ENCODE results near the gene CDC16.
"Not testable (repeated sequence)": the region's sequence is repeated elsewhere in the genome, so short reads cannot be mapped to it uniquely, and the experiment has no call there.

The CDC16 gene

GRCh38 chr13:114264313-114264712 is 29.6 kb downstream of the CDC16 start:
- DNase-seq, result not testable (repeated sequence)

DNA sequence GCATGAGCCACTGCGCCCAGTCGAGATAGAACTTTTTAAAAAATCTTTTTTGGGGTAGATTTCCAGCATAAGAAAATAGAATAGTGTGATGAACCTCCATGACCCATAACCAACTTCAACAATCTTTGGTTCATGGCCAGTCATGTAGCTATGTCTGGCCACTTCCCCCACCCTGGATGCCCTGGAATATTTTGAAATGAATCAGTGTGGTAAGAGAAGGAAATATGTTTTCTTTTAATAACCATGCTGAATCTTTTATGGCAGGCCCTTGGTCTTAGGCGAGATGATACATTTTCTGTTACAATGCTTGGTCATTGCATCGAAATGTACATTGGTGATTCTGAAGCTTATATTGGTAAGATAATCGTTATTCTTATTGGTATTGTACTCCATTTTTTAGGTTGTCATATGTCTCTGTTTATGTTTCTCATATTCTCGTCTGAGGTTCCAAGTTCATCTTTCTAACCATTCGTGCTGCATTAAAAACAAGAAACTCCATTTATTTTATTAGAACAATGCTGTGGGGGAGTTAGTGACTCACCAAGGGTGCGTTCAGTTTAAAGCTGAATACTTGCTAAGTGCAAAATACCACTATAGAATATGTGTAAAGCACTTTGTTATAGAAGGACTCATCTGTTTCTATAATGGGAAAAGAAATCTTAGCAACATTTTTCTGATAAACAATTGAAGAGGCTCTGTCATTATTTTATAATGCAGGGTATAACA is 30.4 kb downstream of the CDC16 start:
- DNase-seq, result no peak

DNA sequence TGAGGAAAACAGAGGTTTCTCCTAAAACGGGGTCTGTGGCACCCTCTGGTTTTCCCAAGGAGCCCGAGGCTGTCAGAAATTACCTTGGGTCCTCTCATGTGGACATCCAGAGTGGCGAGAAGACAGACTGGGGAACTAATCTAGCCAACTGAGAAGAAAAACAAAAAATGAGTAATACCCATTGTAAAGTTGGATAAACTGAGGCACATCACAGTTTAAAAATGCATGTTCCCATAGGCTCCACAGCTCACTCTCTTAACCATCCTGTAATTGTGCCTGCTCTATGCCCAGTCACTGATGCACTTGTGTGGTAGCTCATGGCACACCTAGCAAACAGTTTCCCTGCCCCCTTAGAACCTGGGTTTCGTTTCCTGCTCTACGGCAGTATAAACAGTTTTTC is 31.5 kb downstream of the CDC16 start:
- DNase-seq, result no peak

- DNase-seq, result no peak
Measured at GRCh38 chr13:114268344-114269280, 33.9 kb downstream of the CDC16 start.

GRCh38 chr13:114269281-114269770 is 34.6 kb downstream of the CDC16 start:
- no peak for DNase-seq

DNA sequence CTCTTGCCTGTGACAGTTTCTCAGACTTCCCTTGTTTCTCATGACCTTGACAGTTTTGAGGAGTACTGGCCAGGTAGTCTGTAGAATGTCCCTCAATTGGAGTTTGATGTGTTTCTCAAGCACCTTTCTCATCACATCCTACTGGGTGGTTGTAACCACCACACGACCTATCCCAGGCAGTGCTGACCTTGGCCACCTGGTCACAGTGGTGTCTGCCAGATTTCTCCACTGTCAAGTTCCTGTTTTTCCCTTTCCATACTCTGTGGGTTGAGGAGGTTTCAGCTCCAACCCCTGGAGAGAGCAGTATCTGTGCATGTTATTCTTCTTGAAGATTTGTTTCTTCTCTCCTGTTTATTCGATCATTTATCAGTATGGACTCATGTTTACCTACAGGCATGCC is 38.3 kb downstream of the CDC16 start:
- DNase-seq, result no peak

DNA sequence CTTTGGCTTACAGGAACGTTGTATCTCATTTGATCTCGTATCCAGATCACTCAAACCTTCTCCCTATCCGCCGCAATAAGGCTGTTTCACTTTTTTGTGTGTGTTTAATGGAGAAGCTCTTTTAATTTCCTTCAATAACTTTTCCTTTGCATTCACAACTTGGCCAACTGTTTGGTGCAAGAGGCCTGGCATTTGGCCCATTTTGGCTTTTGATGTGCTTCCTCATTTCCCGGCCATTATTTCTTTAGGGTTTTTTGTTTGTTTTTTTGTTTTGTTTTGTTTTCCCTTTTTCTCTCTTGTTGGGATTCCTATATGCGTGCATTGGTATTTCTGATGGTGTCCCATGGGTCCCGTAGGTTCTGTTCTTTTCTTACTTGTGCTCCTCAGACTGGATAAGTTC is 40.6 kb downstream of the CDC16 start:
- no peak for DNase-seq

- no peak for DNase-seq
Measured at GRCh38 chr13:114279146-114279545, 44.4 kb downstream of the CDC16 start.

- DNase-seq, result no peak
Measured at GRCh38 chr13:114279758-114280355, 45.2 kb downstream of the CDC16 start.

GRCh38 chr13:114281351-114282040 is 46.8 kb downstream of the CDC16 start, which contains the start of gene UPF3A:
Gene UPF3A, plus strand, starts transcription at chr13:114281601. Its CDS starts 39 bp downstream, at chr13:114281640.
- DNase-seq, result peak in 1 of 2 experiments; percentile 53

DNA sequence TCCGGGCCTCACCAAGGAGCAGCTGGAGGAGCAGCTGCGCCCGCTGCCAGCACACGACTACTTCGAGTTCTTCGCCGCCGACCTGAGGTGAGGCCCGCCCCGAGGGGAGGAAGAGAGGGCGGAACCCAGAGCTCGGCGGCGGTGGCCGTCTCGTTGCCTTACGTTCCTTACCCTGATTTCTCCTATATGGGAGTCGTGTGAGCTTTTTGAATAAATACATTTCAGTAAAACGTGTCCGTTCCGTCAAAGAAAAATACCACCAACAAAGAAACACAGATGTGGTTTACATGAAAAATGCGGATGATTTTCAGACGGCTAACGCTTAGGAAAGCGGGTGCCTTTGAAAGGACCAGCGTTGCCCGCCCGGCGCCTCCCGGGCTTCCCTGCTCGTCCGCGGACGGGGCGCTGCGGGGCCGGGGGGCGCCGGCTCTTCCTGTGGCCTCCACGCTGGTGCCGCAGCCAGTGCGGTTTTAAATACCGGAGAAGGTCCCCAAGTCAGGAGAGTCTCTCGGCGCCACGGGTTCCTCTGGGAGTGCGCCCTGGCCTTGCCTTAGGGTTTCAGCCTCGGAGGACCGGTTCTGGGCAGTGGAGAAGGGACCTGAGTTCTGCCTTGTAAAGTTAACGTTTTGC is 47.5 kb downstream of the CDC16 start:
- DNase-seq, result peak; percentile 10 to 53

GRCh38 chr13:114283576-114283975 is 48.9 kb downstream of the CDC16 start:
- no peak for DNase-seq

GRCh38 chr13:114284680-114285079 is 50.0 kb downstream of the CDC16 start:
- DNase-seq, result no peak

GRCh38 chr13:114285166-114285808 is 50.6 kb downstream of the CDC16 start:
- DNase-seq, result no peak

DNA sequence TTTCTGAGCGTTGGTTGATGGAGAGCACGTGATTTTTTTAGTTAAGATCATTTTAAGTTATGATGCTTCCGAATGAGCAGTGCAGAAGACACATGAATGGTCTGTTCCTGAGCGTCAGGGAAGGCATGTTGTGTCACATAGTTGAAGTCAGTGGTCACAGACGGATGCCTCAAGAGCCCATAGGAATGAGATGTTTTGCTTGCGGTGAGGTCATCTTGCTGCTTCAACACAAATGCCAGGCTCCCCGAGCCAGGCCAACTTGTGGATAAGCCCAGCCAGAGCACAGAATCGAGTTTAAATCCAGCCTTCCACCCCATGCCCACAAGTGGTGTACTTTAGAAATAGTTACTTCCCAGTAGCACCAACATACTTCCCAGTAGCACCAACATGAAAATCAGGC is 52.1 kb downstream of the CDC16 start:
- no peak for DNase-seq

DNA sequence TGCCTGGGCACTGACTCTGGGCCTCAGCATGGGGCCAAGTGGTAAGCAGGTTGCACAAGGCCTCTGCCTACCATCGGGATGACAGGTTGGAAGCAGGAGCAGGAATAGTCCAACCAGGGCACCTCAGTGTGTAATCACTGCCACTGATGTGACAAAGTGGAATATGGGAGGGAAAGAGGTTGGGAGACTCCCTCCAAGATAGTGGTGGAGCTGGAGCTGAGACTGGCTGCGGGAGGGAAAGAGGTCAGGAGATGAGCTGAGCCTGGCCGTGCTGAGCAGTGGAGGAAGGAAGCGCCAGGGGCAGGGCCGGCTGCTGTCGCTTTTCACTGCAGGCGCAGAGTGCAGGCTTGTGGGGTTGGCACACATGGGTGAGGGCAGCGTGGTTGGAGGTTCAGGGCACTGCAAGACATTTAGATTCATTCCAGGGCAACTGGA is 53.5 kb downstream of the CDC16 start:
- DNase-seq, result no peak

DNA sequence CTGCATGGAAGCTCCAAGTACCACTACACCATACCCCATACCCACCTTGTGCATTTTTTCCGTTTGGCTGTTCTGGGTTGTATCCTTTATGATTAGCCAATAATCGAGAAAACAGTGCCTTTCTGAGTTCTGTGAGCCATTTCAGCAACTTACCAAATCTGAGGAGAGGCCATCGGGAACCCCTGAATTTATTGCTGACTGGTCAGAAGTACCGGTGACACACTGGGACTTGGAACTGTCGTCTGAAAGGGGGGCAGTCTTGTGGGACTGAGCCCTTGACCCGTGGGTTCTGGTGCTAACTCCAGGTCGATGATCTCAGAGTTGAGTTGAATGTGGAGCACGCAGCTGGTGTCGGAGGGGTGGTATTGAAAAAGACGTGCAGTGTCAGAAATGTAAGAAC is 61.8 kb downstream of the CDC16 start:
- DNase-seq, result no peak

- no peak for DNase-seq
Measured at GRCh38 chr13:114296902-114297301, 62.2 kb downstream of the CDC16 start.

- no peak for DNase-seq
Measured at GRCh38 chr13:114298866-114299265, 64.2 kb downstream of the CDC16 start.

- DNase-seq, result no peak
Measured at GRCh38 chr13:114299604-114300305, 65.1 kb downstream of the CDC16 start.
